HEK293 (cell line): ENCODE data around the gene KDM2B.

ENCODE experiments used
- CTCF ChIA-PET: fragments of 350-600 bp; formaldehyde crosslinking; extraction: SDS; loops from one replicate; lab custom pipeline; 2021; ENCODE audit warnings: antibody characterized with exemption; lab: Yijun Ruan, JAX
- POLR2A ChIA-PET: fragments of 300-600 bp; formaldehyde crosslinking; extraction: SDS; loops from one replicate; lab custom pipeline; 2020; ENCODE audit warnings: antibody characterized with exemption, inconsistent platforms; lab: Yijun Ruan, JAX
- H3K27ac ChIP-seq: fragments of 200-500 bp; sonication (Bioruptor generic); 2 replicates; pipeline ENCODE4 v1.5.1; 2014; ENCODE audit warnings: low read depth, low read length, control low read depth, inconsistent platforms; ENCODE audit errors: extremely low read depth
- H3K36me3 ChIP-seq, 2 experiments: fragments of 200-500 bp in 1 of 2; sonication (Bioruptor generic) in 1 of 2; 1 replicate in 1 of 2; 2 replicates in 1 of 2; pipeline ENCODE4 v1.5.1; 2014 to 2017; ENCODE audit warnings: inconsistent platforms in 2 of 2, low read length in 2 of 2; ENCODE audit not compliant: control insufficient read depth in 2 of 2, insufficient read depth in 1 of 2
- H3K4me1 ChIP-seq: fragments of 200-500 bp; sonication (Bioruptor generic); 2 replicates; pipeline ENCODE4 v1.5.1; 2014; ENCODE audit warnings: mild to moderate bottlenecking, low read length, inconsistent platforms; ENCODE audit not compliant: control insufficient read depth, insufficient read depth
- H3K4me3 ChIP-seq: 2 replicates; pipeline ENCODE4 v1.5.1; 2011; ENCODE audit warnings: low read depth, mild to moderate bottlenecking, control low read depth, low read length, moderate library complexity
- H3K9me3 ChIP-seq: fragments of 200-500 bp; sonication (Bioruptor generic); 2 replicates; pipeline ENCODE4 v1.5.1; 2014; ENCODE audit warnings: low read depth, low read length, inconsistent platforms; ENCODE audit not compliant: control insufficient read depth, insufficient read depth
- EGR2 ChIP-seq: fragments of 450-650 bp; formaldehyde crosslinking; IDR thresholded peaks from 2 replicates; pipeline ENCODE4 v1.5.1; 2016; ENCODE audit warnings: low read depth, missing biosample characterization, missing genetic modification characterization
- KLF7 ChIP-seq: fragments of 450-650 bp; formaldehyde crosslinking; IDR thresholded peaks from 2 replicates; pipeline ENCODE4 v1.5.1; 2016; ENCODE audit warnings: missing biosample characterization, missing genetic modification characterization, borderline replicate concordance
- OSR2 ChIP-seq: fragments of 450-650 bp; formaldehyde crosslinking; IDR thresholded peaks from 2 replicates; pipeline ENCODE4 v1.5.1; 2016; ENCODE audit warnings: missing biosample characterization, missing genetic modification characterization
- WT1 ChIP-seq: fragments of 450-650 bp; formaldehyde crosslinking; IDR thresholded peaks from 2 replicates; pipeline ENCODE4 v1.5.1; 2016; ENCODE audit warnings: missing biosample characterization, missing genetic modification characterization
- YY2 ChIP-seq: fragments of 450-650 bp; formaldehyde crosslinking; IDR thresholded peaks from 2 replicates; pipeline ENCODE4 v1.5.1; 2016; ENCODE audit warnings: missing biosample characterization, missing genetic modification characterization
- ZBTB8A ChIP-seq: fragments of 450-650 bp; formaldehyde crosslinking; IDR thresholded peaks from 2 replicates; pipeline ENCODE4 v1.5.1; 2016; ENCODE audit warnings: missing biosample characterization, missing genetic modification characterization
- ZFHX2 ChIP-seq: fragments of 450-650 bp; formaldehyde crosslinking; conservative IDR thresholded peaks from 2 replicates; pipeline ENCODE4 v1.5.1; 2016; ENCODE audit warnings: missing biosample characterization, missing genetic modification characterization
- ZNF133 ChIP-seq: fragments of 450-650 bp; formaldehyde crosslinking; IDR thresholded peaks from 2 replicates; pipeline ENCODE4 v1.5.1; 2016; ENCODE audit warnings: missing biosample characterization, missing genetic modification characterization
- ZNF169 ChIP-seq: fragments of 450-650 bp; formaldehyde crosslinking; IDR thresholded peaks from 2 replicates; pipeline ENCODE4 v1.5.1; 2016; ENCODE audit warnings: missing biosample characterization, missing genetic modification characterization
- ZNF354C ChIP-seq: fragments of 450-650 bp; formaldehyde crosslinking; IDR thresholded peaks from 2 replicates; pipeline ENCODE4 v1.5.1; 2016; ENCODE audit warnings: missing biosample characterization, missing genetic modification characterization, low read depth, borderline replicate concordance
- ZNF549 ChIP-seq: fragments of 450-650 bp; IDR thresholded peaks from 2 replicates; pipeline ENCODE4 v1.5.1; 2018; ENCODE audit warnings: missing biosample characterization, missing genetic modification characterization, mild to moderate bottlenecking, inconsistent platforms, moderate library complexity
- TF ChIP-seq, protein P1 (sequence below): fragments of 450-650 bp; formaldehyde crosslinking; IDR thresholded peaks from 2 replicates; pipeline ENCODE4 v1.5.1; 2016; ENCODE audit warnings: missing biosample characterization, missing genetic modification characterization
- TF ChIP-seq, protein P2 (sequence below): fragments of 450-650 bp; formaldehyde crosslinking; IDR thresholded peaks from 2 replicates; pipeline ENCODE4 v1.5.1; 2016; ENCODE audit warnings: missing biosample characterization, missing genetic modification characterization
- TF ChIP-seq, protein P3 (sequence below): fragments of 450-650 bp; formaldehyde crosslinking; IDR thresholded peaks from 2 replicates; pipeline ENCODE4 v1.5.1; 2016; ENCODE audit warnings: missing biosample characterization, missing genetic modification characterization
- TF ChIP-seq, protein P4 (sequence below): fragments of 450-650 bp; formaldehyde crosslinking; IDR thresholded peaks from 2 replicates; pipeline ENCODE4 v1.5.1; 2017; ENCODE audit warnings: missing biosample characterization, missing genetic modification characterization

Gene KDM2B

DNA sequence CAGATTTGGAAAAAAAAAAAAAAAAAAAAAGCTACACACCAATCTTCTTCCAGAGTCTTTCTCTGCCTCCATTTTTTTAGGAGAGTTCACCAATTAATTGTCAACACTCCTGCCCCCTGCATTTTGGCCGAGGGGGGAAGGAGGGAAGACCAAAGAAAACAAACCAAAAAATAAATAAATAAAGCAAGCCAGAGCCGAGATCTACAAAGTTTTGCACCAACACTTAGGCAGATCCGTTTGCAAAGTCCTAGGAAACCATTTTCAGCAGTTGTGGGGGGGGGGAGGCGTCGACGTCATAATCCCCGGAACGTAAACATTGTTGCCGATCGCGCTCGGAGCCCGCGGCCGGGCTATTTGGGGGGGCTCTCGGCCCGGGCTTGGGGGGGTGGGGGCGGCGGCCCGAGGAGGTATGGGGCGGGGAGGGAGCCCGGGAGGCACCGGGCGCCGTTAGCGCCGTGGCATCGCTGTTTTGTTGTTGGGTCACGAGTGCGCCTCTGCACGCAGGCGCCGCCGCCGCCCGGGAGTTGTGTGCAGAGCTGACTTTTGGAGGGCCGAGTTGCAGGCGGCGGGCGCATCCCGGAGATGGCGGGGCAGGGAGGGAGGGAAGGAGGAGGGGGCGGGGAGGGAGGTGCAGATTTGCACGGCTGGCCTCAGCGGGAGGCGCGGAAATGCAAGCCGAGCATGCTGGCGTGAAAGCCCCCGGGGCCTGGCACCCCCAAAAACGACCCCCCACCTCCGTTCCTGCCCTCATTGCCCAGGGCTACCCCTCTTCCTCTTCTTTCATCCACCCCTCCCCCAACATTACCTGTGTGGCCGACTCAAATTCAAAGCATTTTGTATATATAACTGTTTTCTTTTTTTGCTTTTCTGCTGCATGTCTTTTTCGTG, 598 bp downstream of the KDM2B start (continued):
- TF ChIP-seq ZNF133 (no peak), WT1 (tag by site-specific recombination) (peak; percentile 54)
- TF ChIP-seq, protein P1, sequence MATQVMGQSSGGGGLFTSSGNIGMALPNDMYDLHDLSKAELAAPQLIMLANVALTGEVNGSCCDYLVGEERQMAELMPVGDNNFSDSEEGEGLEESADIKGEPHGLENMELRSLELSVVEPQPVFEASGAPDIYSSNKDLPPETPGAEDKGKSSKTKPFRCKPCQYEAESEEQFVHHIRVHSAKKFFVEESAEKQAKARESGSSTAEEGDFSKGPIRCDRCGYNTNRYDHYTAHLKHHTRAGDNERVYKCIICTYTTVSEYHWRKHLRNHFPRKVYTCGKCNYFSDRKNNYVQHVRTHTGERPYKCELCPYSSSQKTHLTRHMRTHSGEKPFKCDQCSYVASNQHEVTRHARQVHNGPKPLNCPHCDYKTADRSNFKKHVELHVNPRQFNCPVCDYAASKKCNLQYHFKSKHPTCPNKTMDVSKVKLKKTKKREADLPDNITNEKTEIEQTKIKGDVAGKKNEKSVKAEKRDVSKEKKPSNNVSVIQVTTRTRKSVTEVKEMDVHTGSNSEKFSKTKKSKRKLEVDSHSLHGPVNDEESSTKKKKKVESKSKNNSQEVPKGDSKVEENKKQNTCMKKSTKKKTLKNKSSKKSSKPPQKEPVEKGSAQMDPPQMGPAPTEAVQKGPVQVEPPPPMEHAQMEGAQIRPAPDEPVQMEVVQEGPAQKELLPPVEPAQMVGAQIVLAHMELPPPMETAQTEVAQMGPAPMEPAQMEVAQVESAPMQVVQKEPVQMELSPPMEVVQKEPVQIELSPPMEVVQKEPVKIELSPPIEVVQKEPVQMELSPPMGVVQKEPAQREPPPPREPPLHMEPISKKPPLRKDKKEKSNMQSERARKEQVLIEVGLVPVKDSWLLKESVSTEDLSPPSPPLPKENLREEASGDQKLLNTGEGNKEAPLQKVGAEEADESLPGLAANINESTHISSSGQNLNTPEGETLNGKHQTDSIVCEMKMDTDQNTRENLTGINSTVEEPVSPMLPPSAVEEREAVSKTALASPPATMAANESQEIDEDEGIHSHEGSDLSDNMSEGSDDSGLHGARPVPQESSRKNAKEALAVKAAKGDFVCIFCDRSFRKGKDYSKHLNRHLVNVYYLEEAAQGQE: no peak

DNA sequence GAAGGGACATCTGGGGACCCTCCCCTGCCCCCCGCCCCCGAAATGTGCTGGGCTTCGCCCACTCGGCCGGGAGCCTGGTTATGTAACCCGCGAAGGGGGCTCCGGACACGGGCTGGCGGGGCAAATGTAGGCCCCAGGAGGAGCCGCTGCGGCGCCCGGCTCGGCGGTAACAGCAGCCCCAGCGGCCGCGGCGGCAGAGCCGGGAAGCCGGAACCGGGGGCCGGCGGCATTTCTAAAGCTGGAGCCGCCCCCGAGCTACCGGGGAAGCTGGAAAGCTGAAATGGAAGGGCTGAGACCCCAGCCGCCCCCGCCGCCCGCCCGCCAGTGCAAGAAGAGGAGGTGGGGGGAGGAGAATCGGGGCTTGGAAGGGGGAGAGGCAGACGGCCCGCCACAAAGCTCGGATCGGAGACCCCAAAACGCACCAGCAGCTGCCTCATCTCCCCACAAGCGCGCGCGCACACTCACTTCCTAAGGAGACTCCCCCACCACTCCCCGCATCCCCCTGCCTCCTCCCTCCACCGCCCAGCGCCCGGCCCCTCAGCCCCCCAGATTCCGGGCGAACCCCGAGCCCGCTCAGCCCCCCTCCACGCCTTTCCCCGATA, 1.5 kb downstream of the KDM2B start:
- ChIA-PET CTCF (no interaction called here), POLR2A (interaction anchor here (0.7 to 2.0 kb wide), 7 partner anchors 11 to 443 kb away, joined by 3 to 9 read pairs (median 4); no protein-coding TSS in a partner anchor)
- Histone ChIP-seq H3K27ac (peak overlapping the region; percentile 69; the same call in 1 of the 2 replicates), H3K4me1 (peaks cover 12% of the 10 kb centered on the region), H3K9me3 (no peaks in the 10 kb centered on the region), H3K4me3 (peak overlapping the region; percentile 60), H3K36me3 (peaks cover 0 to 24% of the 10 kb centered on the region in 2 experiments; a peak in 1 of 3 replicates)
- TF ChIP-seq, protein P2, sequence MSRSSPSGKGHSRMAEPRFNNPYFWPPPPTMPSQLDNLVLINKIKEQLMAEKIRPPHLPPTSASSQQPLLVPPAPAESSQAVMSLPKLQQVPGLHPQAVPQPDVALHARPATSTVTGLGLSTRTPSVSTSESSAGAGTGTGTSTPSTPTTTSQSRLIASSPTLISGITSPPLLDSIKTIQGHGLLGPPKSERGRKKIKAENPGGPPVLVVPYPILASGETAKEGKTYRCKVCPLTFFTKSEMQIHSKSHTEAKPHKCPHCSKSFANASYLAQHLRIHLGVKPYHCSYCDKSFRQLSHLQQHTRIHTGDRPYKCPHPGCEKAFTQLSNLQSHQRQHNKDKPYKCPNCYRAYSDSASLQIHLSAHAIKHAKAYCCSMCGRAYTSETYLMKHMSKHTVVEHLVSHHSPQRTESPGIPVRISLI (tag by site-specific recombination): no peak
- no peak for TF ChIP-seq YY2
- peak; percentile 45; the same call in 1 of the 2 replicates for TF ChIP-seq EGR2
- TF ChIP-seq, protein P3, sequence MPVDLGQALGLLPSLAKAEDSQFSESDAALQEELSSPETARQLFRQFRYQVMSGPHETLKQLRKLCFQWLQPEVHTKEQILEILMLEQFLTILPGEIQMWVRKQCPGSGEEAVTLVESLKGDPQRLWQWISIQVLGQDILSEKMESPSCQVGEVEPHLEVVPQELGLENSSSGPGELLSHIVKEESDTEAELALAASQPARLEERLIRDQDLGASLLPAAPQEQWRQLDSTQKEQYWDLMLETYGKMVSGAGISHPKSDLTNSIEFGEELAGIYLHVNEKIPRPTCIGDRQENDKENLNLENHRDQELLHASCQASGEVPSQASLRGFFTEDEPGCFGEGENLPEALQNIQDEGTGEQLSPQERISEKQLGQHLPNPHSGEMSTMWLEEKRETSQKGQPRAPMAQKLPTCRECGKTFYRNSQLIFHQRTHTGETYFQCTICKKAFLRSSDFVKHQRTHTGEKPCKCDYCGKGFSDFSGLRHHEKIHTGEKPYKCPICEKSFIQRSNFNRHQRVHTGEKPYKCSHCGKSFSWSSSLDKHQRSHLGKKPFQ: no peak
- TF ChIP-seq, protein P4, sequence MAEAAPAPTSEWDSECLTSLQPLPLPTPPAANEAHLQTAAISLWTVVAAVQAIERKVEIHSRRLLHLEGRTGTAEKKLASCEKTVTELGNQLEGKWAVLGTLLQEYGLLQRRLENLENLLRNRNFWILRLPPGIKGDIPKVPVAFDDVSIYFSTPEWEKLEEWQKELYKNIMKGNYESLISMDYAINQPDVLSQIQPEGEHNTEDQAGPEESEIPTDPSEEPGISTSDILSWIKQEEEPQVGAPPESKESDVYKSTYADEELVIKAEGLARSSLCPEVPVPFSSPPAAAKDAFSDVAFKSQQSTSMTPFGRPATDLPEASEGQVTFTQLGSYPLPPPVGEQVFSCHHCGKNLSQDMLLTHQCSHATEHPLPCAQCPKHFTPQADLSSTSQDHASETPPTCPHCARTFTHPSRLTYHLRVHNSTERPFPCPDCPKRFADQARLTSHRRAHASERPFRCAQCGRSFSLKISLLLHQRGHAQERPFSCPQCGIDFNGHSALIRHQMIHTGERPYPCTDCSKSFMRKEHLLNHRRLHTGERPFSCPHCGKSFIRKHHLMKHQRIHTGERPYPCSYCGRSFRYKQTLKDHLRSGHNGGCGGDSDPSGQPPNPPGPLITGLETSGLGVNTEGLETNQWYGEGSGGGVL (tag by site-specific recombination): peak; percentile 26; the same call in 1 of the 2 replicates
- TF ChIP-seq KLF7: no peak
- TF ChIP-seq OSR2 (tag by site-specific recombination): peak; percentile 21; the same call in 1 of the 2 replicates
- no peak for TF ChIP-seq ZNF549
- TF ChIP-seq ZBTB8A (tag by site-specific recombination): 0 out of 2 replicates have a peak, but pooled peaks have one; percentile 11
- no peak for TF ChIP-seq ZNF354C (tag by site-specific recombination)
- peak; percentile 59; the same call in 1 of the 2 replicates for TF ChIP-seq ZFHX2 (tag by site-specific recombination)
- TF ChIP-seq ZNF169 (tag by site-specific recombination): no peak
